Measurements from ENCODE around the gene HMGN4.
"Not testable (repeated sequence)": the region's sequence is repeated elsewhere in the genome, so short reads cannot be mapped to it uniquely, and the experiment has no call there.

HMGN4 gene

DNA sequence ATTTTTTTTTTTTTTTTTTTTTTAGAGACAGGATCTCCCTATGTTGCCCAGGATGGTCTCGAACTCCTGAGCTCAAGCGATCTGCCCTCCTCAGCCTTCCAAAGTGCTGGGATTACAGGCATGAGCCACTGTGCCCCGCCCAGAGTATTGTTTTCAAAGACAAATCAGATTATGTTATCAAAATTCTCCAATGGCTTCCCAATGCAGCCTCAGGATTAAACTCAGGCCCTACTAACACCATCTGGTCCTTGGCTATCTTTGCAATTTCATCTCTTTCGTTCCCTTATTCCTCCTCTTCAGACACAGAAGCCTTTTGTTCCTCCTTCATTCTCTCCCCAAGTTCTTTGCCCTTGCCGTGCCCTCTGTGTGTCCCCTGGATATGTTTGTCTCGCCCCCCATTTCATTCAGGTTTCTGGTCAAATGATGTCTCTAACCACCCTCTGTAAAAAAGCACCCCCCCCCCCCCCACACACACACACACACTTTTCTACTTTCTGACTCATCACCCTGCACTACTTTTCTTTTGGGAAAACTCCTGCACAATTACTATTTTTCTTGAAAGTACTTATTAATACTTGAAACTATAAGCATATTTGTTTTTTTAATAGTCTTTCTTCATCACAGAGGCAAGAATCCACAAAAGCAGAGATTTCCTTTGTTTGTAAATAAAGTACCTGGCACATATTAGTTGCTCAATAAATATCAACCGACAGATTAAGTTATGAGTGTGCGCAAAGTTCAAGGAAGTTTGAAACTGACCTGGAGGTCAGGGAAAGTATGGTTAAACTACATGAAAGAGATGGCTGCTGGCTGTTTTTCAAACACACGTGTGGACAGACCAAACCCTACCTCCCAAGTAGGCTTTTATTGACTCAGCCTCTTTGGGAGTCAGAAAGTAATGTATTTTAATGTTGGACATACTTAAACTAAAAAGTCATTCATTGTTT is 21.4 kb upstream of the HMGN4 start:
- Mint-ChIP-seq H3K36me3 (ENCODE audit: low read depth) (no peaks in the 10 kb centered on the region), H3K4me3 (no peak overlapping the region), H3K27ac (no peak overlapping the region), H3K9me3 (no peaks in the 10 kb centered on the region), H3K4me1 (ENCODE audit: low read depth) (peaks cover 16% of the 10 kb centered on the region), H3K27me3 (no peaks in the 10 kb centered on the region)

DNA sequence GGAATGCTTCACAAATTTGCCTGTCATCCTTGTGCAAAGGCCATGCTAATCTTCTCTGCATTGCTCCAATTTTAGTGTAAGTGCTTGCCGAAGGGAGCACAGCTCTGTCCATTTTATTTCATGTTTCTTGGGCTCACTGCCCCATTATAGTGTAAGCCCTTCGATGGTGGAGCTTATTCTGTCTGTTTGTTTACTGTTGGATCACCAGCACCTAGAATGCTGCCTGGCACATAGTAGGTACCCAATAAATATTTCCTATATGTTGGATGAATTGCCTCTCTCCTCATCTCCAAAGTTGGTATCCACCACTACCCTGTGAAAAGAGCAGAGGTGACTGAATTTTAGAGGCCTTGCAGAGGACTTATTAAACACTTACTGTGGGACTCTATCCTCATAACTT is 18.8 kb upstream of the HMGN4 start:
- no peaks in the 10 kb centered on the region for H3K36me3 Mint-ChIP-seq (ENCODE audit: low read depth)
- H3K4me3 Mint-ChIP-seq = no peak overlapping the region
- H3K9me3 Mint-ChIP-seq = no peaks in the 10 kb centered on the region
- H3K27ac Mint-ChIP-seq = no peak overlapping the region
- peaks cover 31% of the 10 kb centered on the region for H3K4me1 Mint-ChIP-seq (ENCODE audit: low read depth)
- H3K27me3 Mint-ChIP-seq = no peaks in the 10 kb centered on the region

DNA sequence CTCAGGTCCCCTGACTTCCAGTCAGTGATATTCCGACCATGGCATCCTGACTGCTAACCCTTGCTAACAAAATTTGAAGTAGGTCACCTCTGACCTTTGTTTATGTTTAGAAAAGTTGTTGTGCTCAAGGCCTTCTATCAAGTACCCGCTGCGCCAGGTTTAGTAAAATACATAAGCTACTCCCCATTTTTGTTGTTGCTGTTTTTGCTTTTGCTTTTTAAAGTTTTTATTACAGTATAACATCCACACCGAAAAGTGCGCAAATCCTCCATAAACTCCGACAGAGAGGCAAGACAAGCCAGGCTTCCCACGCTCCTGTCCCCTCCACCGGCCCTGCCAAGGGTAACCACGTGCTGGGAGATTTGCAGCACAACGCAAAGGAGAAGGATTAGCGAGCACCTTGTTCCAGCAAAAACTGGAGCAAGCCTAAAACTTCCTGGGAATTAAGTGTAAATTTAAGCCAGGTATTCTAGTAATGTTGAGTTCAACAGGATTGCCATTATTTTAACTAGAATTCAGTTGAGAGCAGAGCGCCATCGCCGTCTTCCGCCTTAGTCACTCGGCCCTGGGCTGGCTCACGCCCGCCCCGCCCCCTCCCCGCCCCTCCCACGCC is 17.8 kb upstream of the HMGN4 start:
- peak overlapping the region; percentile 74 for H3K4me3 Mint-ChIP-seq
- no peaks in the 10 kb centered on the region for H3K36me3 Mint-ChIP-seq (ENCODE audit: low read depth)
- no peaks in the 10 kb centered on the region for H3K9me3 Mint-ChIP-seq
- peaks cover 36% of the 10 kb centered on the region for H3K4me1 Mint-ChIP-seq (ENCODE audit: low read depth)
- H3K27me3 Mint-ChIP-seq = no peaks in the 10 kb centered on the region
- peak overlapping the region; percentile 81 for H3K27ac Mint-ChIP-seq

DNA sequence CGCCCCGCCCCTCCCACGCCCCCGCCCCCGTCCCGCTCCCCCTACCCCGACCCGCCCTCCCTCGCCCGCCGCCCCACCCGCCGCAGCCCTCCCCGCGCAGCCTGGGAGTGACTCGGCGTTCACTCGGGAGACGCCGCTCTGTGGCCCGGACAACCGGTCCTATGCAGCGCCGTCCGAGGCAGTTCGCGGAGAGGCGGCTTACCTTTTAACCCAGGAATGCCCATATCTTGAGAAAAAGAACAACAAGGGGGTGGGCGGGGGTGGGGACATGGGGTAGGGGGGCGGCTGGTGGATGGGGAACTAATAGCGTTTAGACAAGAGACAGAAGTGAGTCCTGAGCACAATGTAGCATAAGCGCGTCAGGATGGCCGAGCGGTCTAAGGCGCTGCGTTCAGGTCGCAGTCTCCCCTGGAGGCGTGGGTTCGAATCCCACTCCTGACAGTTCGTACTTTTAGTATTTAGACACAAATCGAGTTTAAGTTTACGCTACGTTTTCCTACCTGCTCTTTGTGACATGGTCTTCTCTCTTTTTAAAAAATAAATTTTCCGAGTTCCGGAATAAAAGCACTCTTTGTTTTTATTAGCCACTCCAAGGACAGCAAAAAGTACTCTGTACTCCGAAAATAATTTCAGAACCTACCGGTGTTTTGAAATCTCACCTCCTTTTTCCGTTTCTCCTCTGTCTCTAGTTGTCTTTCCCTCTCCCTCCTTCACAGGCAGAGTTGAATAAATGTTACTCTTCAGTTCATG is 17.1 kb upstream of the HMGN4 start:
- Mint-ChIP-seq H3K27ac (peak overlapping the region; percentile 95), H3K4me3 (peak overlapping the region; percentile 83), H3K27me3 (no peaks in the 10 kb centered on the region), H3K36me3 (ENCODE audit: low read depth) (no peaks in the 10 kb centered on the region), H3K4me1 (ENCODE audit: low read depth) (peaks cover 36% of the 10 kb centered on the region), H3K9me3 (no peaks in the 10 kb centered on the region)

DNA sequence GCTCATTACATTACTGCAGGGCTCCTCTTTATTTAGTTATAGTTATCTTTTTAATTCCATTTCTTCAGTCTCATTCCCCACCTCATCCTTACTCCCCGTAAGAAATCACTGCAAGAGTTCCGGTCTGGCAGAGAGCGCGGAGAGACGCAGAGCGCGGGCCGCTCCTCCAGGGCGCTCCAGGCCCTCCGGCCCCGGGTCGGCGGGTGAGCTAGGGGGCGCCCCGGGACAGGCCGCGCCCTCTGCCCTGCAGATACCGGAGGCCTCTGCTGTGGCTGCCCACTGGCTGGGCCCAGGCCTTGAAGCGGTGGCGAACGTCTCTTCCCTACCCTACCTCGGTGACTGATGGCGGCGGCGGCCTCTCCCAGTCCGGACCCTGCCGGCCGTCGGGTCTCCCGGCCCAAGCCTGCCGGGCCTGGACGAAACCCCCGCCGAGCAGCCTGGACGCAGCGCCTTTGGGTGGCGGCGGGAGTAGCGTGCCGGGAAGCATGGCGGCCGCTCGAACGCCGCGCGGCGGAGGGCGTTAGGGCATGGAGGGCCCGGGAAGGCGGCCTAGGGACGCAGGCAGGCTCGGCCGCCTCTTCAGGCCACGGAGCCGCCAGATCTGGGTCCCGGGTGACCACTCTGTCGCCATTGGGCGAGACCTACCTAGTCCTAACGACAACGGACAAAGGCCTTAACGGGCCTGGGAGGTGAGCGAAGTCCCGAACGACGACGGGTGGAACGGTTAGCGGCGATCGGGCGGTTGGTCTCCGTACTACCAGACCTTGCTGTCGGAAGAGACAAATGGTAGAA is 16.4 kb upstream of the HMGN4 start:
- H3K4me1 Mint-ChIP-seq (ENCODE audit: low read depth) = peaks cover 36% of the 10 kb centered on the region
- H3K9me3 Mint-ChIP-seq = no peaks in the 10 kb centered on the region
- peak overlapping the region; percentile 83 for H3K4me3 Mint-ChIP-seq
- H3K27me3 Mint-ChIP-seq = no peaks in the 10 kb centered on the region
- no peaks in the 10 kb centered on the region for H3K36me3 Mint-ChIP-seq (ENCODE audit: low read depth)
- peak overlapping the region; percentile 95 for H3K27ac Mint-ChIP-seq

DNA sequence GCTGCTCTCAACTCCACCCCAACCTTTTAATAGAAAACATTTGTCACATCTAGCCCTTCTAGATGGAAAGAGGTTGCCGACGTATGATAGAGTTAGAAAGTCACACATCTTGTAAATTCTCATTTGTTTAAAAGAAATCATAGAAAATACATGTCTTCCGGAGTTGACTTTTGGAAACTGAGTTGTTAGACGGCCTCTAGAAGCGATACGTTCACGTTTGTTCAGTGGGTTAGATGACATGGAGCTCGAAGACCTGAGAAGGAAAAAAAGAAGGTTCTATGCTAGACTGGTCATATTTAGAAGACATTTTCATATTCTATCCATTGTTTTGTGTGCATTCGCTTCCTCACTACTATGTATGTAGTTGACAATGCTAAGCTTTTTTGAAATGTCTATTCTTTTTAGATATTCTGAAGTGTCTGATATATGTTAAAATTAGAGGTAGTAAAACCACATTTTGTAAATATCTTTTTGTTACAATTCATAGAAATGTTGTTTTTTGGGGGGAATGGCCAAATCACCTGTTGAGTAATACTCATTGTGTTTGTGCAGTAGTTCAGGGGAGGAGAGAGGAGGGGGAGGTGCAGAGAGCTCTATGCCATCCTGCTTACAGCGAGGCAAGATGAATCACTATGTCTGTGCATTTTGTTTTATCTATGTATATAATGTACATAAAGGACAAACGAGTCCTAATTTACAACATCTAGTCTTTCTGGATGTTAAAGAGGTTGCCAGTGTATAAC is 15.5 kb upstream of the HMGN4 start:
- peaks cover 36% of the 10 kb centered on the region for H3K4me1 Mint-ChIP-seq (ENCODE audit: low read depth)
- peak overlapping the region; percentile 81 for H3K27ac Mint-ChIP-seq

DNA sequence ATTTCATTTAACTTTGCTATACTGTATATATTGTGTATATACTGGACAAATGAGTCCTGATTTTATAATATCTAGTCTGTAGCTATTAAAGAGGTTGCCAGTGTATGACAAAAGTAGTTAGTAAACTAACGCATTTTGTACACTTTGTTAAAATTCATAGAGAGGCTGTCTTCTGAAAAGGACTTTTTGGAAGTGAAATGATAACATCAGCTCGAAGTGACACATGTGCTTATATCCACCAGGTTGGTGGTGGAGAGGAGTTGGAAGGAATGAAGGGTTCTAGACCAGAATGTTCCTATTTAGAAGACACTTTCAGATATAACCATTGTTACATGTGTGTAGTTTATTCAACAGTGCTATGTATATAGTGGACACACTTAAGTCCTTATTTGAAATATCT is 13.9 kb upstream of the HMGN4 start:
- H3K27me3 Mint-ChIP-seq; H3K9me3 Mint-ChIP-seq; H3K36me3 Mint-ChIP-seq (ENCODE audit: low read depth); H3K27ac Mint-ChIP-seq; H3K4me3 Mint-ChIP-seq: not testable (repeated sequence)
- peaks cover 36% of the 10 kb centered on the region for H3K4me1 Mint-ChIP-seq (ENCODE audit: low read depth)

More for the DNA sequence above, 15.5 kb upstream of the HMGN4 start:
- not testable (repeated sequence) for H3K36me3 Mint-ChIP-seq (ENCODE audit: low read depth); H3K9me3 Mint-ChIP-seq; H3K27me3 Mint-ChIP-seq
- peak overlapping the region; percentile 83 for H3K4me3 Mint-ChIP-seq

DNA sequence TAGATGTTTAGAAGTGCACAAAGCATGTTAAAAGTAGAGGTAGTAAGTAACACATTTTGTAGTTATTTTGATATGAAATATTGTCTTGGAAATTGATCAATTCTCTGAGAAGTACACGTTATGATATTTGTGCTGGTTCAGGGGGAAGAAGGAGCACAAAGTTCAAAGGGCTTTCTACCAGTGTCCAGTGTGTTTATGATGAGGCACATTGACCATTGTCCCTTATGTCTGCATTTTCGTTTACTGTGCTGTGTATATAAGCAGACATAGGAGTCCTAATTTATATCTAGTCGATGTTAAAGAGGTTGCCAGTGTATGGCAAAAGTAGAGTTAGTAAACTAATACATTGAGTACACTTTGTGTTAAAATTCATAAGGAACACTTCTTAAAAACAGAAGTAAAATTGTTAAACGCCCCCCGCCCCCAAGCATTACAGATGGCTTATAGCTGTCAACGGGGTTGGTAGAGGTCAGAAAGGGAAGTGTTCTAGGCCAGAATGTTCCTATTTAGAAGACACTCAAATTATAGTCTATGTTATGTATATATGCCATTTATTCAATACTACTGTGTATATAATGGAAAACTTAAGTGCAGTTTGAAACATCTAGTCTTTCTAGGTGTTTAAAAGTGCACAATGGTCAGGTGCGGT is 13.3 kb upstream of the HMGN4 start:
- Mint-ChIP-seq H3K9me3 (no peaks in the 10 kb centered on the region), H3K4me3 (no peak overlapping the region), H3K27ac (no peak overlapping the region), H3K36me3 (ENCODE audit: low read depth) (no peaks in the 10 kb centered on the region), H3K27me3 (no peaks in the 10 kb centered on the region), H3K4me1 (ENCODE audit: low read depth) (peaks cover 33% of the 10 kb centered on the region)

DNA sequence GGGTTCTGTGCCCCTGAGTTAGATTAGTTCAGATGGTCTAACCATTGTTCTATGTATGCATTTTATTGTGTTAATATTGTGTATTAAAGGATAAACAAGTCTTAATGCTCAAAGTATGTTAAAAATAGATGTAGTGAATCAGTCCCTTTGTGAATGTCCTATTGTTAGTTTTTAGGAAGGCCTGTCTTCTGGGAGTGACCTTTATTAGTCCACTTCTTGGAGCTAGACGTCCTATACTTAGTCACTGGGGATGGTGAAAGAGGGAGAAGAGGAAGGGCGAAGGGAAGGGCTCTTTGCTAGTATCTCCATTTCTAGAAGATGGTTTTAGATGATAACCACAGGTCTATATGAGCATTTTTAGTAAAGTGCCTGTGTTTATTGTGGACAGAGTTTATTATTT is 12.3 kb upstream of the HMGN4 start:
- Mint-ChIP-seq H3K9me3 (no peaks in the 10 kb centered on the region), H3K4me1 (ENCODE audit: low read depth) (peaks cover 26% of the 10 kb centered on the region), H3K4me3 (no peak overlapping the region), H3K27ac (no peak overlapping the region), H3K36me3 (ENCODE audit: low read depth) (no peaks in the 10 kb centered on the region), H3K27me3 (no peaks in the 10 kb centered on the region)

DNA sequence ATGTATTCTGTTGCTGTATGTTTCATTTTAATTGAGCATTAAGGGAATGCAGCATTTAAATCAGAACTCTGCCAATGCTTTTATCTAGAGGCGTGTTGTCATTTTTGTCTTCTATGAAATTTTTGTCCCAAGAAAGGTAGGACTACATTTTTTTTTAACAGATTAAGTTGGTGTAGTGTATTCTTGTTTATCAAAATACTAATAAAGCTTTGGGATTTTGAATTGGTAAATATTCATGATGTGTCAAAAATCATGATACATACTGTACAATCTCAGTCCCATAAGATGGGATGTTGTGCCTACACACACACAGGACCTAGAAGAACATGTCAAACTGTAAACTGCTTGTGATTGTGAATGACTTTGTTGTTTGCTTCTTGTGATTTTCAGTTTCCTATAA is 11.2 kb upstream of the HMGN4 start:
- H3K4me1 Mint-ChIP-seq (ENCODE audit: low read depth) = peaks cover 25% of the 10 kb centered on the region
- H3K9me3 Mint-ChIP-seq = no peaks in the 10 kb centered on the region
- H3K36me3 Mint-ChIP-seq (ENCODE audit: low read depth) = no peaks in the 10 kb centered on the region

DNA sequence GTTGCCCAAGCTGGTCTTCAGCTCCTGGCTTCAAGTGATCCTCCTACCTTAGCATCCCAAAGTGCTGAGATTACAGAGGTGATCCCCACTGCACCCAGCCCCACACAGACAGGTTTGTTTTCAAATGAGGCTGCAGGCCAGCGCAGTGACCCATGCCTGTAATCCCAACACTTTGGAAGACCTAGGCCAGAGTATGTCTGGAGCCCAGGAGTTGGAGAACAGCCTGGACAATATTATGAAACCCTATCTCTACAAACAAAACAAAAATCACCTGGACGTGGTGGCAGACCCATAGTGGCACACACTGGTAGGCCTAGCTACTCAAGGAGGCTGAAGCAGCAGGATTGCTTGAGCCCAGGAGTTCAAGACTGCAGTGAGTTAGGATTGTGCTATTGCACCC is 8.0 kb upstream of the HMGN4 start:
- Mint-ChIP-seq H3K4me3 (no peak overlapping the region), H3K36me3 (ENCODE audit: low read depth) (no peaks in the 10 kb centered on the region), H3K4me1 (ENCODE audit: low read depth) (peaks cover 32% of the 10 kb centered on the region), H3K27me3 (no peaks in the 10 kb centered on the region), H3K27ac (no peak overlapping the region), H3K9me3 (no peaks in the 10 kb centered on the region)

More for the DNA sequence above, 11.2 kb upstream of the HMGN4 start:
- Mint-ChIP-seq H3K4me3 (no peak overlapping the region), H3K27me3 (no peaks in the 10 kb centered on the region), H3K27ac (no peak overlapping the region)

DNA sequence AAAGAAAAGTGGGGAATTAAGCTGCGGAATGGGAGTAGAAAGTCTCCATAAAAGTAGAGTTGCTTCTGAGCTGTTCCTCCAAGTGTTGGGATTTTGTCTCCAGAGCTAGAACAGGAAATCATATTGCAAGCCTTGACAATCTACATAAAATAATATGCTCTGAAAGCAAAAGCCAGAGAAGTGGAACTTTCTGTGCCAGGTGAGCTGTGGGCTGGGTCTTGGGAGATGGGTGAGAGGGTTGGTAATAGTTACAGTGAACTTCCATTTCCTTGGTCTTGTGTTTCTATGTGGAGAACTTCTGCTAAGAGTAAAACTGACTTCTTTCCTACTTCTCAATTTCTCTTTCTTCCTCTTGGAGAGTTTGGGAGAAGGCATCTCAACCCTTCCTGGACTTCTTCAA is 6.3 kb upstream of the HMGN4 start:
- H3K4me1 Mint-ChIP-seq (ENCODE audit: low read depth) = peaks cover 42% of the 10 kb centered on the region

DNA sequence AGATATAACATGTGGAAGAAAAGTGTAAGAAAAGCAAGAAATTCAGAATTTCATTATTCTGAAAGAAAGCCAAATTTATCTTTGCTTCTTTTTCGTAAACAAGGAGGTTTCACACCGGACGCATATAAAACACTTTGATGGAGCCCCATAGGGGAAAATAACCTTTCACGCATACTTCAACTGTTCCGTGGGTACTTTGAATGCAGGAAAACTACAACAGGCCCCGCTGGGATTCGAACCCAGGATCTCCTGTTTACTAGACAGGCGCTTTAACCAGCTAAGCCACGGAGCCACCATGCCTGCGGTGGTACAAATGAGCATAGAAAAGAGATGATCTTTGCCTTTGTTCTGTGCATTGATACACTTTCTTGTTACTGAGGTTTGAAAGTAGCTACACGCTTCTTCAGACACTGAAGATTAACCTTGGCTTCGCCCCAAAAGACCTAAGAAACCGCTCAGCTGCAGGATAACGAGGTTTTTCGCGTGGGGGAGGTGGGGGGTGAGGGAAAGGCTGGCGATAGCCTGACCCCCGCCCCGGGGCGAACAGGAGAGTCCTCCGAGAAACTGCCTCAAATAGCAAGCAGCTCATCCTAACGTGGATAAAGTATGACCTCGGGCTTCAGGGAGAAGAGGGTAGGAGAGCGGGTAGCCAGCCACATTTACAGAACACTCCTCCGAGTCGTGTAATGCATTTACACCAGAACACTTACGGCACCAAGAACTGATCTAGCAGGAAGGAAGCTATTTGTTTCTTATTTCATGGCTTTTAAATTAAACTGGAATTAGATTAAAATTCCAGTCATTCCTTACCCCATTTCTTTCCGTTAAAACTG is 5.3 kb upstream of the HMGN4 start:
- Mint-ChIP-seq H3K4me1 (ENCODE audit: low read depth) (peaks cover 52% of the 10 kb centered on the region), H3K27me3 (peaks cover 7% of the 10 kb centered on the region), H3K27ac (peak overlapping the region; percentile 84), H3K4me3 (peak overlapping the region; percentile 93), H3K9me3 (no peaks in the 10 kb centered on the region), H3K36me3 (ENCODE audit: low read depth) (peaks cover 4% of the 10 kb centered on the region)

More for the DNA sequence above, 6.3 kb upstream of the HMGN4 start:
- no peaks in the 10 kb centered on the region for H3K36me3 Mint-ChIP-seq (ENCODE audit: low read depth)
- H3K4me3 Mint-ChIP-seq = peak overlapping the region; percentile 93
- no peaks in the 10 kb centered on the region for H3K27me3 Mint-ChIP-seq
- no peaks in the 10 kb centered on the region for H3K9me3 Mint-ChIP-seq
- H3K27ac Mint-ChIP-seq = peak overlapping the region; percentile 84
